ENCODE measurements around the gene FGF19.

The FGF19 gene

GRCh38 chr11:69703453-69703767 is 412 bp downstream of the FGF19 start:
- no peak for DNase-seq
- Histone ChIP-seq H3K27me3 (peaks cover 0 to 82% of the 10 kb centered on the region in 2 donors), H3K9me3 (no peaks in the 10 kb centered on the region), H3K4me3 (no peak overlapping the region), H3K4me1 (peaks cover 0 to 29% (median 24%) of the 10 kb centered on the region in 4 donors), H3K36me3 (no peaks in the 10 kb centered on the region), H3K27ac (no peak overlapping the region)
- no peak for TF ChIP-seq CTCF (IDR thresholded peaks at IDR 0.05)
- intact Hi-C loops (cut with DNase I; ENCODE audit: low total_unique reads), result loop anchor here (5.0 kb wide), 1 partner anchor 189 kb away; no protein-coding TSS in a partner anchor

- intact Hi-C loops (cut with DNase I; ENCODE audit: low total_unique reads), result loop anchor here (5.0 kb wide), 1 partner anchor 189 kb away; no protein-coding TSS in a partner anchor
- H3K4me1 ChIP-seq, result peaks cover 0 to 29% (median 24%) of the 10 kb centered on the region in 4 donors
- H3K4me3 ChIP-seq, result no peak overlapping the region
- no peak for TF ChIP-seq CTCF (IDR thresholded peaks at IDR 0.05)
- no peak overlapping the region for H3K27ac ChIP-seq
- DNase-seq, result no peak
- no peaks in the 10 kb centered on the region for H3K9me3 ChIP-seq
- H3K36me3 ChIP-seq, result no peaks in the 10 kb centered on the region
- H3K27me3 ChIP-seq, result peaks cover 0 to 87% of the 10 kb centered on the region in 2 donors
Observed at GRCh38 chr11:69702769-69703452, 911 bp downstream of the FGF19 start.

- Histone ChIP-seq H3K27ac (no peak overlapping the region), H3K4me3 (no peak overlapping the region), H3K9me3 (no peaks in the 10 kb centered on the region), H3K27me3 (peaks cover 0 to 93% of the 10 kb centered on the region in 2 donors), H3K4me1 (peaks cover 0 to 29% (median 24%) of the 10 kb centered on the region in 4 donors), H3K36me3 (no peaks in the 10 kb centered on the region)
- DNase-seq, result no peak
- no peak for TF ChIP-seq CTCF (IDR thresholded peaks at IDR 0.05)
- intact Hi-C loops (cut with DNase I; ENCODE audit: low total_unique reads), result loop anchor here (5.0 kb wide), 1 partner anchor 190 kb away; no protein-coding TSS in a partner anchor
Observed at GRCh38 chr11:69702239-69702691, 1.6 kb downstream of the FGF19 start.

GRCh38 chr11:69700278-69701140 is 3.3 kb downstream of the FGF19 start:
- intact Hi-C loops (cut with DNase I; ENCODE audit: low total_unique reads), result loop anchor here (5.0 kb wide), 1 partner anchor 192 kb away; no protein-coding TSS in a partner anchor
- H3K27ac ChIP-seq, result no peak overlapping the region
- DNase-seq, result peak in 1 of 2 donors; percentile 59
- H3K9me3 ChIP-seq, result no peaks in the 10 kb centered on the region
- no peak overlapping the region for H3K4me3 ChIP-seq
- peaks cover 0 to 29% (median 24%) of the 10 kb centered on the region in 4 donors for H3K4me1 ChIP-seq
- H3K27me3 ChIP-seq, result peaks cover 0 to 96% of the 10 kb centered on the region in 2 donors
- no peaks in the 10 kb centered on the region for H3K36me3 ChIP-seq
- TF ChIP-seq CTCF (IDR thresholded peaks at IDR 0.05), result no peak

- no peaks in the 10 kb centered on the region for H3K9me3 ChIP-seq
- peak in 1 of 2 donors; percentile 50 for DNase-seq
- H3K4me3 ChIP-seq, result no peak overlapping the region
- no peaks in the 10 kb centered on the region for H3K36me3 ChIP-seq
- peaks cover 0 to 91% of the 10 kb centered on the region in 2 donors for H3K27me3 ChIP-seq
- no peak for TF ChIP-seq CTCF (IDR thresholded peaks at IDR 0.05)
- H3K4me1 ChIP-seq, result peaks cover 0 to 23% (median 17%) of the 10 kb centered on the region in 4 donors
- no peak overlapping the region for H3K27ac ChIP-seq
- intact Hi-C loops (cut with DNase I; ENCODE audit: low total_unique reads), result no loop called here
Observed at GRCh38 chr11:69699213-69699612, 4.6 kb downstream of the FGF19 start.

All from tibial artery (tissue), 4 donors.